ENCODE results near the gene SPNS1. TPM values are rescaled to one million over a fixed set of nuclear protein-coding genes. Genes with fewer than 3 reads are reported as not detected.

The SPNS1 gene
- polyA plus RNA-seq, 3 donors, result 36.0 to 52.5 (median 50.9) TPM

GRCh38 chr16:29011851-29012250 is 37.3 kb downstream of the SPNS1 start:
- no peak for DNase-seq (ENCODE audit: extremely low read depth in 1 of 11, low read depth in 9 of 11, low spot score in 4 of 11)

- DNase-seq (ENCODE audit: extremely low read depth in 1 of 11, low read depth in 9 of 11, low spot score in 4 of 11), result no peak
These were observed 38.5 kb downstream of the SPNS1 start for GRCh38 chr16:29012913-29013553.

DNA sequence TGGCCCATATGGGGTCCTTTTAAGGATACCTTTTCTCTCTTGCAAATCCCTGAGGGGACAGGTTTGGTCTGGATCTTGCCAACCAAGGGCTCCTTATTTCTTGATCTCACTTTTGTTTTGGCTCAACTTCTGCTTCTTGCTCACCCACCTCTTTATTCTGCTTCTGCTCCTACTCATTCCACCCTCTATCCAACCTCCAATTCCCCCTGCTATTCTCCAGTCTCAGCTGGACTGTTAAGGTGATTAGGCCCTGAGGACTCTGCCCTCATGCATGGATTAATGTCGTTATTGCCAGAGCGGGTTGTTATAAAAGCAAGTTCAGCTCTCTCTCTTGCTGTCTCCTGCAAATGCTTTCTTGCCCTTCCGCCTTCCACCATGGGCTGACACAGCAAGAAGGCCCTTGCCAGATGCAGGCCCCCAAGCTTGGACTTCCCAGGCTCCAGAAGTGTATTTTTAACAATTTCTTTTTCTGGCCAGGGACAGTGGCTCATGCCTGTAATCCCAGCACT is 40.0 kb downstream of the SPNS1 start:
- no peak for DNase-seq (ENCODE audit: extremely low read depth in 1 of 11, low read depth in 9 of 11, low spot score in 4 of 11)

DNA sequence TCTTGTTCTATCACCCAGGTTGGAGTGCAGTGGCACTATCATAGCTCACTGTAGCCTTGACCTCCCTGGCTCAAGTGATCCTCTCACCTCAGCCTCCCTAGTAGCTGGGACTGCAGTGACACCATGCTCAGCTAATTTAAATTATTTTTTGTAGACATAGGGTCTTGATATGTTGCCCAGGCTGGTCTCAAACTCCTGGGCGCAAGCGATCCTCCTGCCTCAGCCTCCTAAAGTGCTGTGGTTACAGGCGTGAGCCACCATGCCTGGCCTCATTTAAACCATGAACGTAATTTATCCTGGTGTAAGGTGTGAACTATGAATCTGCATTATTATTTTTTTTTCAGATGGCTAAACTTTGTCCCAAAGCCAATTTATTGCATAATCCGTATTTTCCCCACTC is 47.6 kb downstream of the SPNS1 start:
- no peak for DNase-seq (ENCODE audit: extremely low read depth in 1 of 11, low read depth in 9 of 11, low spot score in 4 of 11)

DNA sequence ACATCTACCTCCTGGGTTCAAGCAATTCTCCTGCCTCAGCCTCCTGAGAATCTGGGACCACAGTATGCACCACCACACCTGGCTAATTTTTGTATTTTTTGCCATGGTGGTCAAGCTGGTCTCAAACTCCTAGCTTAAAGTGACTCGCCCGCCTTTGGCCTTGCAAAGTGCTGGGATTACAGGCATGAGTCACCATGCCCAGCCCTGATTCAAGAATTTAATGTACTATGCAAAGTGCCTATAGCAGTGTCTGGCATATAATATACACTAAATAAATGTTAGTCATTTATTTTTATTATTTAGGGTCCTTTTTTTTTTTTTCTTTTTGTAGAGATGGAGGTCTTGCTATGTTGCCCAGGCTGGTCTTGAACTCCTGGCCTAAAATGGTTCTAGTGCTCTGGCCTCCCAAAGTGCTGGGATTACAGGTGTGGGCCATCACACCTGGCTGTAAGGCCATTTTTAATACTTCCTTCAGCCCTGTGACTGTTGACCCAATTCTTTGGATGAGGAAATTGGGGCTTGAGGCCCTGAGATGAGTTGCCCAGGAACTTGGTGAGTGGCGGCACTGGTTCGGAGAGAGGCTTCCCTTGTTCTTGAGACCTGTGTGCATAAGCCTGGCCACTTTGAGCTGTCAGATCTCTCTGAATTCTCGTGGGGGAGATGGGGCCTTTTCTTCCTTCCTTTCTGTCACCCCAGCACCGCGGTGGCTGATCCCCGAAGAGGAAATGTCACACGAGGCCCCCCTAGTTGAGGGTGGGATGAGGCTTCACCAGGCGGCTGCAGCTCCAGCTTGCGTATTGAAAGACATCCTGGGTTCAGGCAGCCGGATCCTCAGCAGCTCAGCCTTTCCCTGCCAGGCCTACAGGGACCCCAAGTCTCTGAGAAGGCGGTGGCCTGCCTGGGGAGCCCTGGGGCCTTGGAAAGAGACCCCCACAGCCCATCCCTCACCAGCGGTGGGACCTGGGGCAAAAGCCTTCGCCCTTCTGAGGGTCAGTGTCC is 49.0 kb downstream of the SPNS1 start:
- no peak for DNase-seq (ENCODE audit: extremely low read depth in 1 of 11, low read depth in 9 of 11, low spot score in 4 of 11)

DNA sequence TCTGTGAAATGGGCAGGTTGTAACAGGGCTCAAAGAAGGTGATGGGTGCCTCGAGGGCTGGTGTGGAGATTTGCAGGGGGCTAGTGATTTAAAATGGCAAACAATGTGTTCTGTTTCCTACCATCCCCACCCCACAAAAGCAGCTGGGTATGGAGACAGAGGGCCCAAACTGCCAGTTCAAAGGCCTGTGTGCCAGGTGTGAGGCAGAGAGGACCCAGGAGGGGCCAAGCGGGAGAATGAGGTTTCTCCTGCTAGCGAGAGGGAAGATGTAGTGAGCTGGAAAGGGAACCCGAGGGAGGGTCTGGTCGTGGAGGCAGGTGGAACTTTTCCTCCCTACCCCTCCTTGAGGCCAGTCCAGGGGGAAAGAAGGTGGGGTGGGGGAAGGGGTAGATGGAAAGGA is 49.7 kb downstream of the SPNS1 start:
- DNase-seq (ENCODE audit: extremely low read depth in 1 of 11, low read depth in 9 of 11, low spot score in 4 of 11), result no peak

GRCh38 chr16:29025218-29025617 is 50.6 kb downstream of the SPNS1 start:
- no peak for DNase-seq (ENCODE audit: extremely low read depth in 1 of 11, low read depth in 9 of 11, low spot score in 4 of 11)

DNA sequence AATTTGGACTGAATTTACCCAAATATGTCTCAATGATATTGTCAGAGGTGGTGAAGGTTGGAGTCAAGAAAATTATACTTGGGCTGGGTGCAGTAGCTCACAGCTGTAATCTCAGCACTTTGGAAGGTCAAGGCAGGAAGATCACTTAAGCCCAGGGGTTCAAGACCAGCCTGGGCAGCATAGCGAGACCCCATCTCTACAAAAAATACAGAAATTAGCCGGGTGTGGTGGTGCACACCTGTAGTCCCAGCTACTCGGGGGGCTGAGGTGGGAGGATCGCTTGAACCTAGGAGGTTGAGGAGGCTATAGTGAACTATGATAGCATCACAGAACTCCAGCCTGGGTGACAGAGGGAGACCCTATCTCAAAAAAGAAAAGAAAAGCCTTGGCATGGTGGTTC is 51.2 kb downstream of the SPNS1 start:
- DNase-seq (ENCODE audit: extremely low read depth in 1 of 11, low read depth in 9 of 11, low spot score in 4 of 11), result no peak

- no peak for DNase-seq (ENCODE audit: extremely low read depth in 1 of 11, low read depth in 9 of 11, low spot score in 4 of 11)
These were observed 54.0 kb downstream of the SPNS1 start for GRCh38 chr16:29028457-29029167.

GRCh38 chr16:29029168-29029994 is 54.8 kb downstream of the SPNS1 start:
- peak in 4 of 11 donors; percentile 4 to 11 (median 10) for DNase-seq (ENCODE audit: extremely low read depth in 1 of 11, low read depth in 9 of 11, low spot score in 4 of 11)

GRCh38 chr16:29030086-29030840 is 55.7 kb downstream of the SPNS1 start:
- DNase-seq (ENCODE audit: extremely low read depth in 1 of 11, low read depth in 9 of 11, low spot score in 4 of 11), result no peak

Other genes with a start within 250 kb of the SPNS1 start
- 1 to 10 TPM; 1.3 to 2.4 (median 1.7) TPM for gene NPIPB9, start 223.0 kb upstream of the SPNS1 start, polyA plus RNA-seq (ENCODE audit: insufficient read length in 3 of 3)
- 100 to 1,000 TPM in 2 of 3 donors, 10 to 100 TPM in 1; 84.8 to 148 (median 129) TPM for gene ATXN2L, start 151.8 kb upstream of the SPNS1 start, polyA plus RNA-seq (ENCODE audit: insufficient read length in 3 of 3)
- 100 to 1,000 TPM; 196 to 229 (median 212) TPM for gene TUFM, start 128.4 kb upstream of the SPNS1 start, polyA plus RNA-seq (ENCODE audit: insufficient read length in 3 of 3)
- 10 to 100 TPM; 57.3 to 84.7 (median 68.5) TPM for gene SH2B1, start 110.9 kb upstream of the SPNS1 start, polyA plus RNA-seq (ENCODE audit: insufficient read length in 3 of 3)
- gene ATP2A1, start 96.3 kb upstream of the SPNS1 start, polyA plus RNA-seq (ENCODE audit: insufficient read length in 3 of 3), result 1 to 10 TPM; 4.6 to 4.9 (median 4.8) TPM
- 10 to 100 TPM; 17.5 to 30.7 (median 26.0) TPM for gene RABEP2, start 49.5 kb upstream of the SPNS1 start, polyA plus RNA-seq (ENCODE audit: insufficient read length in 3 of 3)
- gene CD19, start 42.8 kb upstream of the SPNS1 start, polyA plus RNA-seq (ENCODE audit: insufficient read length in 3 of 3), result 1 to 10 TPM; 3.2 to 5.4 (median 4.7) TPM
- gene NFATC2IP, start 23.8 kb upstream of the SPNS1 start, polyA plus RNA-seq (ENCODE audit: insufficient read length in 3 of 3), result 10 to 100 TPM; 39.1 to 78.6 (median 48.2) TPM
- gene LAT, start 10.3 kb downstream of the SPNS1 start, polyA plus RNA-seq (ENCODE audit: insufficient read length in 3 of 3), result 1 to 10 TPM; 5.3 to 9.3 (median 6.7) TPM

All from renal cortex interstitium (tissue), 11 donors.